Measurements from ENCODE around the gene POLR3E.

POLR3E gene

DNA sequence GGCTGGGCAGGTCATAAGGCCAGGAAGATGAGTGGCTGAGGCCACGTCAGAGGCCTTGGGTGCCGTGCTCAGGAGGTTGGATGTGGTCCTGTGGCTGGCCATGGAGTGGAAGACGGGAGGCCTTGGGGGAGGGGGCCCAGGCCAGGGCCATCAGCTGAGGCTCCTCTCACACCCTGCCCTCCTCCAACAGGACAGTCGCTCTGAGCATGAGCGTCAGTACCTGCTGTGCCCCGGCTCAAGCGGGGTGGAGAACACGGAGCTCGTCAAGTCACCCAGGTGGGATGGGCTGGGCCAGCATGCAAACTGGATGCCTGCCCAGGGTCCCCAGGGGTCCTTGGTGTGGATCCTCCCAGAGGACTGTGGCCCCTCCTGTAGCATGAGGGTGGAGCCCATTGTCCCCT is 19.2 kb downstream of the POLR3E start:
- in situ Hi-C loops (cut with HindIII; ENCODE audit: low sequenced_read_pairs), result no loop called here

DNA sequence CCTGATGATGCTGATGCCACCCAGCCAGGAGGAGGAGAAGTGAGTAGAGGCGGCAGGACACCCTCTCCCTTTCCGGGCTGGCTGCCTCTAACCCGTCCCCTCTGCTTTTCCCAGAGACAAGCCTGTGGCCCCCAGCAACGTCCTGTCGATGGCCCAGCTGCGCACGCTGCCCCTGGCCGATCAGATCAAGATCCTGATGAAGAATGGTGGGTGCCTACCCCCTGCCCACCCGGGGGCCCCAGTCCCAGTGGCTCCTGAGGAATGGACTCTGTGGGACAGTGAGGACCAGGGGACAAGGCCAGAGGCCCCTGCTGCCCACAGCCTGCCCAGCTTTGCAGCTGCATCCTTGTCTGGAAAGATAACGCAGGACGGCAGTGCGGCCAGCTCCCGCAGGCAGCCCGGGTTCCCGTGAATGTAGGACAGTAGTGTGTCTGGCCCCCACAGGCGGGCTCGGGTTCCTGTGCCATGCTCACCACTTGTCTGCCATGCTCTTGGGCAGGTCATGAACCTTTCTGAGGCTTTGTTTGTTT is 19.9 kb downstream of the POLR3E start:
- in situ Hi-C loops (cut with HindIII; ENCODE audit: low sequenced_read_pairs), result no loop called here

DNA sequence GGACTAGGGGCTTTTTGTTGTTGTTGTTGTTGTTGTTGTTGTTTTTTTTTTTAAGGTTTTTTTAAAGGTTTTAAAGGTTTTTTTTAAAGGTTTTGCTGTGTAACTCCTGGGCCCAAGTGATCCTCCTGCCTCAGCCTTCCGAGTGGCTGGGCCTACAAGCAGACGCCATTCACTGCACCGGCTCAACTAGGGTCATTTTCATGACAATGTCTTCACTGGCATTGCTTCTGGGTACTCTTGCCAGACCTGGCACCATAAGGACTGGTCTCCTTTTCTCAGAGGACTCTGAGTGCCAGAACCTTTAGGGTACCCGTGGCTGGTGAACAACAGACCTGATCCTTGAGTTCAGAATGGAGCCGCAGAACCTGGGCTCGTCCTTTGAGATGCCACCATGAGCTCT is 20.4 kb downstream of the POLR3E start:
- in situ Hi-C loops (cut with HindIII; ENCODE audit: low sequenced_read_pairs), result no loop called here

DNA sequence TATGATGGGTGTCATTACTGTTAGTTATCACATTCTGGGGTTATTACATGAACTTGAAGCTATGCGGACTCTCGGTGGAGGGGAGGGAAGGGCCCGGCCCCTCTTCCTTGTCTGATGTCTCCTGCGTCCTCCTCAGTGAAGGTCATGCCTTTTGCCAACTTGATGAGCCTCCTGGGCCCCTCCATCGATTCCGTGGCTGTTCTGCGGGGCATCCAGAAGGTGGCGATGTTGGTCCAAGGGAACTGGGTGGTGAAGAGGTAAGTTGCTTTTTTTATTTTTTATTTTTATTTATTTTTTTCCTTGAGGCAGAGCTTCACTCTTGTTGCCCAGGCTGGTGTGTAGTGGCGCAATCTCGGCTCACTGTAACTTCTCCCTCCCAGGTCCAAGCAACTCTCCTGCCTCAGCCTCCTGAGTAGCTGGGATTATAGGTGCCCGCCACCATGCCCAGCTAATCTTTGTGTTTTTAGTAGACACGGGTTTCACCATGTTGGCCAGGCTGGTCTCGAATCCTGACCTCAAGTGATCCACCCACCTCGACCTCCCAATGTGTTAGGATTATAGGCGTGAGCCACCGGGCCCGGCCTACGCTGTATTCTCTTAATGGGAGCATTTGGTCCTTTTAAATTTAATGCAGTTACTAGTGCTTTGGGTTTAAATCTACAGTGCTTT is 21.6 kb downstream of the POLR3E start:
- in situ Hi-C loops (cut with HindIII; ENCODE audit: low sequenced_read_pairs), result no loop called here

DNA sequence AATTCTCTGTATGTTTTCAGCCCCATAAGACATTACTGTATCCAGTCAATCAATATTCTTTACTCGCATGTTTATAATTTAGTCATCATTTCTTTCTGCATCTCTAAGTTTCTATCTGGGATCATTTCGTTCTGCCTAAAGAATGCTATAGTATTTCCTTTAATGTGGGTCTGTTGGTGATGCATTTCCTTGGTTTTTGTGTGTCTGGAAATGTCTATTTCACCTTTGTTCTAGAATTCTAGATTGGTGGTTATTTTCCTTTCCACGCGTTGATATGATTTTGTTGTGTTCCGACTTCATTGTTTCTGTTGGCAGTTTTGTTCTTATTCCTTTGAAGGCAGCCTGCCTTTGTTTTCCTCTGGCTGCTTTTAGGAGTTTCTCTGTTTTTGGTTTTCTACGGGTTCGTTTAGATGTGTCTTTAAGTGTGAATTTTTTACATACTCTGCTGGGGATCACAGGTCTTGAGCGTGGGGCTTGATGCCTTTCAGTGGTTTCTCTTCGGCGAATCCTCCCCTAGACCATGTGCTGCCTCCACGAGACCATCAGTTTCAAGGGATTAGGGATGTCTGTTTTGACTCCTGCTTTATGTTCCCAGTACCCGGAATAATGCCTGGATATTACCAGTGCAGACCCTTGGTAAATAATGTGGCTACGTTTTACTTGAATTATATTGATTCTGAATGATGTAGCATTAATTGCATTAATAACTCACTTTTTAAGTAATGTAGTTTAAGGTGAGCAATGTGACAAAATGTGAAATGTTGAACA is 23.5 kb downstream of the POLR3E start:
- in situ Hi-C loops (cut with HindIII; ENCODE audit: low sequenced_read_pairs), result no loop called here

DNA sequence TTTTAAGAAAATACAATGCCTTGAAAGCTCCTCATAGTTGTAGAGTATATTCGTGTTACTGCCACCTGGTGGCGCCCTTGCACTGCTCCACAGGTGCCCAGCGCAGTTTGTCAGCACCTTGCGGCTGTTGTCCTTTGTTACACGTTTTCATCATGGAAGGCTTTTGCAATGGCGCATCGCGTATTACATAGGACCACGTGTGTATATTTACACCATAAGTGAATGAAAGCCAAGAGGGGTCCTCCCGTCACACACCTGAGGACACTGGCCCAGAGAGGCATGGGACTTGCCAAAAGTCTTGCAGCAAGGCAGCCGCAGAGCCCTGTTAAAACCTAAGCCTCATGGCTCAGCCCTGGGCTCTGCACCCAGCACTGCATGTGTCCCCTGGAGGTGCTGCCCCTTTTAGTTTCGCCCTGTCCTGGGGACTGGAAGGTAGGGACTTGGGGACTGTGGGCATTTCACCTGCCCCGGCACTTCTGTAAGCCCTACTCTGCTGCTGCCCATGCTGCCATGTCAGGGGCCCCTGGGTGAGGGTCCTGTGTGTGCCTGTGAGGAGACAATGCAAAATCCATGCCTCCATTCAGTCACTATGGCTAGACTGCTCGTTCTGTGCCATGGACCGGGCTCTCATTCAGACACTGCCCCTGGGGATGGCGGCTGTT is 24.3 kb downstream of the POLR3E start:
- in situ Hi-C loops (cut with HindIII; ENCODE audit: low sequenced_read_pairs), result no loop called here

DNA sequence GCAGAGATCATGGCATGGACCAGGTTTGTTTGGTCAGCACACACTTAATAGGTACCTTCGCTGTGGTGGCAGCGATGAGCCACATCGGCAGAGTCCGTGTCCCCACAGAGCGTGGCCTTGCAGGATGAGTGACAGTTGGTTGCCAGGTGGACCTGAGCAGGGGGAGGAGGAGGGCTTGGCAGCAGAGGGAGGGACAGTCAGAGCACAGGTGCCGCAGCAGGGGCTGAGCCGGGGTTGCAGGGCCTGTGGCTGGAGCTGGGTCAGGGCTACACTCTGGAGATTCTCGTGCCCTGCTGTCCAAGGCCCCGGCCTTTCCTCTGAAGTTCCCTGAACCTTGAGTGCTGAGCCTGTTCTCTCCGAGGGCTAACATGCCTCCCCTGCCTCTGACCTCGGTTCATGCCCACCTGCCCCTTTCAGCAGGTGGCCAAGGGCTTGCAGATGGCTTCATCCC is 24.8 kb downstream of the POLR3E start:
- in situ Hi-C loops (cut with HindIII; ENCODE audit: low sequenced_read_pairs), result no loop called here

DNA sequence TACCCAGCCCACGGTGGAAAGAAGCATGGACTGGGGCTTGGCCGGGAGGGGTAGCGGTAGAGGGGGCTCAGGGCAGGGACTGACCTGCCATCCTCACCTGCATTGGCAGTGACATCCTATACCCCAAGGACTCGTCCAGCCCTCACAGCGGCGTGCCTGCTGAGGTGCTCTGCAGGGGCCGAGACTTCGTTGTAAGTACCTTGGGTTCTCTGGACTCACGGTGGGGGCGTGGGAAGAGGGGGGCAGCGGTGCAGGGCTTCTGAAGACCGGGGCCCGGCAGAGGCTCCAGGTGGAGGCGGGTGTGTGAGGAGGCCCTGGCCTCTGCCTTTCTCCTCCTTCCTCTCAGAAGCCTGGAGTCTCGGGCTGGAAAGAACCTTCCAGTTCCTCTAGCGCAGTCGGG is 25.5 kb downstream of the POLR3E start:
- in situ Hi-C loops (cut with HindIII; ENCODE audit: low sequenced_read_pairs), result no loop called here

DNA sequence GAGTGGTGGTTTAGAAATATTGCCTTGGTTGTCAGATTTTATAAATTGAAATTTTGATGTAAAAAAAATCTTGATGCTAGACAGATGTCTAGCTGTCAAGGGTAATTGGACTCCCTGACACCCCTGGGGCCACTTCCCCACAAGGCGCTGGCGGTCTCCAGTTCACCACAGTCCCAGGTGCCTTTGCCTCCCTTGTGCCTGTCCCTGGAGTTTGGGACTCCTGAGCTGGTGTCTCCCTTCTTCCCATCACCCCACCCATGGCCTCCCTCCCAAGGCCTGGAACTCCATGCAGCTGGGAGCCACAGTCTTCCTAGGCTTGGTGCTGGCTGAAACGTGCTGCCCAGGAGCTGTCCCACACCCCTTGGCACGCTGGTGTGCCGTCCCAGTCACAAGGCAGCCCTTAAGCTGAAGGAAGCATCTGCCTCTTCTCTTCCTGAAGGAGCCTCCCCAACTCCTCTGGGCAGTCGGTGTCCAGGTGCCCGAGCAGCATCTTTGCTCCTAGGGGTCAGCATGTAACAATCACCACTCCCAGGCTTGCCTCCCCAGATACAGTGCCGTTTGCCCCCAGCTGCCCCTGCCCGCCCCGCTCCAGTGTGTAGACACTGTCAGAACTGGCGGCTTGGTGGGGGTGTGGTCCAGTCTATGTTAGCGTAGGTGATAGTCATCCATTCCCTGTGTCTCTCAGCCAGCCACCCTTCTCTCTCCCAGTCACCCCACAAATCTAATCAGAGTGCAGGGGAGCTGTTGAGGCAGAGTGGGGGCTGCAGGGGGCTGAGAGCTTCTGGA is 26.2 kb downstream of the POLR3E start:
- in situ Hi-C loops (cut with HindIII; ENCODE audit: low sequenced_read_pairs), result no loop called here

DNA sequence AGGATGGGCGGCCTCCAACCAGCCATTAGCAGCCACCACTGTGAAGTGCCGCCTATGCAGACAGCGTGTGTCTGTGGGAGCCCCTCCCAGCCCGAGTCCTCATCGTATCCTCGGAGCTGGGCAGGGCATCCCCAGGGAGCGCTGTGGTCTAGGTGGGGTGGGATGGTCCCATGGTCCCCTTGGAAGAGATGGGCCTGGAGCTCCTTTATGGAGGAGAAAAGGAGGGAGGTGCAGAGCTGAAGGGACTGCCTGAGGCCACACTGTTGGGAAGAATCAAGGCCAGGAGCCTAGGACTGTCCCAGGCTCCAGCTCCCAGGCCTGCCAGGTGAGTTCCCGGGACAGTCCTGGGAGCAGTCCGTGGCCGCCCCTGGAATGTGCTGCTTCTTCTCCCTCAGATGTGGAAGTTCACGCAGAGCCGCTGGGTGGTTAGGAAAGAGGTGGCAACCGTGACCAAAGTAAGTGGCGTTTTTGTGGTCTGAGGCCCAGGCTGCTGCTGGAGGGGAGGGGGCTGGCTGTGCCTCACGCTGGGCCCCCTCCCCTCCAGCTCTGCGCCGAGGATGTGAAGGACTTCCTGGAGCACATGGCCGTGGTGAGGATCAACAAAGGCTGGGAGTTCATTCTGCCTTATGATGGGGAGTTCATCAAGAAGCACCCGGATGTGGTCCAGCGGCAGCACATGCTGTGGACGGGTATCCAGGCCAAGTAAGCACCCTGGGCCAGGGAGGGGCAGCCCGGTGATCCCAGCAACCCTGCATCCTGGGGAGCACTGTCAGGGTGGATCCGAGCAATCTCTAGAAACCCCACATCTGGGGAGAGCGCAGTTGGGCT is 27.0 kb downstream of the POLR3E start:
- in situ Hi-C loops (cut with HindIII; ENCODE audit: low sequenced_read_pairs), result no loop called here

DNA sequence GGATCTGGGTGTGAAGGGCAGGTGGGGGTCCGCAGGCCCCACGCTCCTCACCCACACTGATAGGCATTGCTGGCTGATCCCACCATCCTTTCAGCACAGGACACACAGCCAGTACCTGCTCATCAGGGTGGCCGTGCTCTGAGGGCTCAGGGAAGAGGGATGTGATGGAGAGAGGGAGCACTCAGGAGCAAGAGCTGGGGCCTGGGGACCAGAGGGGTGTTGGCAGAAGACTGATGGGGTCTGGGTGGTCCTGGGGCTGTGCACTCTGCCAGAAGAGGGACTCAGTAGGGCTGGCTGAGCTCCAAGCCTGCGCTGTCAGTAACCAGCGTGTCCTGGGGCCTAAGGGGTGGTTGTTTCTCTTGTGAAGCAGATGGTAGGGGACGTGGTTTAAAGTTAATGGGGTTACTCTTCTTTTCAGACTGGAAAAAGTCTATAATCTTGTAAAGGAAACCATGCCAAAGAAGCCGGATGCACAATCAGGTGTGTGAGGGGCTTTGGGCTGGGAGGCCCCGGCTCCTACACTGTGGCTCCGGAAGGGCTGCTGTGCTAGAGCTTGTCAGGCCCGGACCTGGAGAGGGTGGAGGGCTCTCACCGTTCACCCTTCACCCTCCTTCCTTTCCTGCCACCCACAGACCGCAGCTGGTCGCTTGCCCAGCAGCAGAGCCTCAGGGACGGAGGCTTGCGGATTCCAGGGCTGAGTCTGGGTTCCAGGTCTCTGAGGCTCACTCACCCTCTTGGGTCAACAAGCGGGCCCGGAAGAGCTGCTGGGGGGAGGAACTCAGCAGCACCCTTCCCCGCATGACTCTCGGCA is 27.8 kb downstream of the POLR3E start:
- in situ Hi-C loops (cut with HindIII; ENCODE audit: low sequenced_read_pairs), result no loop called here

DNA sequence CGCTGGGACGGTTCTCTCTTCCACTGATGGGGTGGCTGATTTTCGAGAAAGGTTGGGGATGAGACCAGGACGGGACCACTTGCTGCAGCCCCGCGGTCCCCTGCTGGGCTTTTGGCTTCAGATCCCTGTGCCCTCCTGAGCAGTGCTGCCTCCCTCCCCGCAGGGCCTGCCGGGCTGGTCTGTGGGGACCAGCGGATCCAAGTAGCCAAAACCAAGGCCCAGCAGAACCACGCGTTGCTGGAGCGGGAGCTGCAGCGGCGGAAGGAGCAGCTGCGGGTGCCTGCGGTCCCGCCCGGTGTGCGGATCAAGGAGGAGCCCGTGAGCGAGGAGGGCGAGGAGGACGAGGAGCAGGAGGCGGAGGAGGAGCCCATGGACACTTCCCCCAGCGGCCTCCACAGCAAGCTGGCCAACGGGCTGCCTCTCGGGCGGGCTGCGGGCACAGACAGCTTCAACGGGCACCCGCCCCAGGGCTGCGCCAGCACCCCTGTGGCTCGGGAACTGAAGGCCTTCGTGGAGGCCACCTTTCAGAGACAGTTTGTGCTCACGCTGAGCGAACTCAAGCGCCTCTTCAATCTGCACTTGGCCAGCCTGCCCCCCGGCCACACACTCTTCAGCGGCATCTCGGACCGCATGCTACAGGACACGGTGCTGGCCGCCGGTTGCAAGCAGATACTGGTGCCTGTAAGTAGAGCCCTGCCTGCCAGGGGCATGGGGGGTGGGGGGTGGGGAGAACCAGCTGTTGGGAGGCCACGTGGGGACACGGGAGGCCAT is 28.6 kb downstream of the POLR3E start:
- in situ Hi-C loops (cut with HindIII; ENCODE audit: low sequenced_read_pairs), result no loop called here

DNA sequence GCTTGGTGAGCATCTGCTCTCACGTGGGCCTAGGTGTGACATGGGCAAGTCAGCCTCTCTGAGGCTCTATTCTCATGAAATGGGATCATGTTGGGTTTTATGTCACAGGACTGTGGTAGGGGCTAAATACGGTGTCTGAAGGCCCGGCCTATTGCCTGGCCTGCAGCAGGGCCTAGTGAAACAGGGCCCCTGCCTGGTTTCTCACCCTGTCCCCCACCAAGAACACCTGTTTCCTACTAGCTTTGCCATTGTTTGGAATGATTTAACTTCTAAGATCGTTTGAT is 29.1 kb downstream of the POLR3E start:
- in situ Hi-C loops (cut with HindIII; ENCODE audit: low sequenced_read_pairs), result no loop called here

DNA sequence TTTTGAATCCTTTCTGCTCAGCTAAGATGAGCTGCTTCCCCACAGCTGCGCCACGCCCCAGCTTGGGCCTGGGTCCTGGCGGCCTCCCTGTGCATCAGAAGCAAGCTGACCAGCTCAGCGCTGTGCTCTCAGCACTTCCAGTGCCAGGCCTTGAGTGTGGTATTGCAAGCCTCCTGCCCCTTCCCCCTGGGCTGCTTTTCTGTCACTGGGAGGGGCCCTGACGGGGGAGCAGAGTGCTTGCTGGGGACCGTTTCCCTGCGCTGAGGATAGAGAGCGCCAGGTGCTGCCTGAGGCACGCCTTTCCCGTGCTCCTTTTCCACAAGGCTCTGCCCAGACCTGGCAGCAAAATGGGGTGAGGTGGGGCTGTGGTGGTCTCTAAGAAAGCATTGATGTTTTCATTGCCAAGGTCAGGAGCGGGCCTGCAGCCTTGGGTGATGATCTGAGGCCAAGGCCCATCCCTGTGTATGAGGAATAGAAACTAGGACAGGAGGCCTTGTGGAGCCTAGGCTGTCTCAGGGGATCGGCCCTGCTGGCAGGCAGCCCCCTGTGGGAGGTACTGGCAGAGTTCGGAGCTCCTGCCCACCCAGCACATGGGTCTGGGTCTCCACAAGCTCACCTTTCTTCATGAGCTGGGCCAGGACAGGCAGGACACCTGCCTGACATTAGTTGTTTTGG is 29.7 kb downstream of the POLR3E start:
- in situ Hi-C loops (cut with HindIII; ENCODE audit: low sequenced_read_pairs), result no loop called here

DNA sequence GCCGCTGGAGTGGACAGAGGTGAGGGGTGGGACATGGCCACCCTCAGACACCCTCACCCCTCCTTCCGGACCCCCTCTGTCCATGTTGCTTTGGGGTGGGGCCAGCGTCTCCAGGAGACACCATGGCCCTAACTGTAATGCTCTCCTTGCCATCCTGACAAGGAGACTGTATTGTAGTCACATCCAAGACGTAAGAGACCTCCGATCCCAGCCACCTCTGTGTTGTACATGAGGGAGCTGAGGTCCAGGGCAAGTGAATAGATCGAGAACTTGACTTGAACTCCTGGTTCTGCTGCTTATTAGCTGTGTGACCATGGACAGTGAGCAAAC is 30.2 kb downstream of the POLR3E start:
- in situ Hi-C loops (cut with HindIII; ENCODE audit: low sequenced_read_pairs), result no loop called here

DNA sequence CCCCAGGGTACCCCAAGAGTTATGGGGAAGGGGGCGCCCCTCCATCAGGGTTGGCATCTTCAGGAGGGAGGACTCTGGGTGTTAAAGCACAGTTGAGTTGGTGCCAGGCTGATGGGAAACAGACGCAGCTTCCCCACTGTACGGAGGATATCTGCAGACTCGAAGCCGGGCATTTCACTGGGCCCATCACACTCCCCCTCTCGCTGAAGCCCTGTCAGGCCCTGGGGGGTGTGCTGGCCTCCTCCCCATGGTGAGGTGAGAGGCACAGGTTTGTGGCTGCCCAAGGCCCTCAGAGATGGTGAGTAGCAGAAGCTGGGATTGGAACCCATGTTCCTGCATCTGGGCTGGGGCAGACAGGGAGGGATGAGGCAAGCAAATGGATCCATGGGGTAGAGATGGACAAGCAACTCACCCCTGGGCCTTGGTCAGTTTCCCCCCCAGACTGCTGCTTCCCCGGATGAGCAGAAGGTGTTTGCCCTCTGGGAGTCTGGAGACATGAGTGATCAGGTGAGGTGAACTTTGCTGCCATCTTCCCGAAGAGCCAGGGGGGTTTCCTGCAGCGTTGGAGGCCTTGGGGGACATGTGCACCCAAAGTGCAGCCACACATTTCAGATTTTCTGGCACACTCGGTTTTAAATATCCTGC is 31.0 kb downstream of the POLR3E start:
- in situ Hi-C loops (cut with HindIII; ENCODE audit: low sequenced_read_pairs), result no loop called here

DNA sequence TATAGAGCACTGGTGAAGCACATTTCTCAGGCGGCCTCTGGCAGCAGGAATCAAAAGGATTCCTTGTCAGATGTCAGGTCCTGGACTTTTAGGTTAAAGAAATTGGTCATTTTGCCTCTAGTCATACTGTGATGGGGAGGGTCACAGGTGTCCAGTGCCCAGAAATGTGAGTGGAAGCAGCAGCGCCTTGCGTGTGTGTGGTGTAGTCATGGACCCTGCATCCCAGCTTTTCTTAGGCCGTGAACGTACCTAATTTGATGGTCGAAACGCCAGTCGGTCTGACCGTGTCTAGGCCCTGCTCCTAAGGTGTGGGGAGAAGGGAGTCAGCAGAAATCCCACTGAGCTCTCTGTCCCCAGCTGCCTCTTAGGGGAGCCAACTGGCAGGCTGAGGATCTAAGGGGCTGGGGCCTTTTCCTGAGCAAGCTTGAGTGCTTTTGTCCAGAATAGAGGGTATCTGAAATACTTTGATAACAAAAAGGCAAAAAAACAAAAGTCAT is 32.0 kb downstream of the POLR3E start:
- in situ Hi-C loops (cut with HindIII; ENCODE audit: low sequenced_read_pairs), result no loop called here

DNA sequence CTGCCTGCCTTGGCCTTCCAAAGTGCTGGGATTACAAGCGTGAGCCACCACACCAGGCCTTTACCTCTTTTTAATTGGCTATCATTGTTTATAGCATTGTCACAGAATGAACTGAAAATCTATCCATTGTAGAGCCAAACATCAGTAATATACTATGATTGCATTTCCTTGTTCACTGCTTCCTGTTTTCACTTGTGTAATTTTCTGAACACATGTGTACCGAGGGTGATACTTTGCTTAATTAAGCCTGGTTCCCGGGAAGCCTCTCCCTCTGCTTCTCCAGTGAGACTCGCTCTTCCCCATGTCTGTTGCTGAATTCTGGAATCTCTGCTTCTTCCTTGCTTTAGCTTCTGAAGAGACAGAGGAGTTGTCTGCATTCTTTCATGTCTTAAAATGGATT is 33.1 kb downstream of the POLR3E start:
- in situ Hi-C loops (cut with HindIII; ENCODE audit: low sequenced_read_pairs), result no loop called here

All from DLD1 (cell line).